Medulla oblongata (tissue), 1 donor: ENCODE data around the gene OXTR.

Experiments used
- DNase-seq: peaks from one replicate; pipeline ENCODE4 v3.0.0-alpha.2; 2015; ENCODE audit errors: extremely low spot score

OXTR gene

GRCh38 chr3:8769088-8769822, at the start of gene OXTR:
Gene OXTR, minus strand, starts transcription at chr3:8769613. Its CDS starts 1,426 bp downstream, at chr3:8768187.
- peak; percentile 76 for DNase-seq

GRCh38 chr3:8817486-8817885, 48.1 kb upstream of the OXTR start:
- no peak for DNase-seq

- no peak for DNase-seq
These were observed 46.7 kb upstream of the OXTR start for GRCh38 chr3:8816106-8816505.

GRCh38 chr3:8813411-8813810, 44.0 kb upstream of the OXTR start:
- no peak for DNase-seq

- no peak for DNase-seq
These were observed 41.1 kb upstream of the OXTR start for GRCh38 chr3:8810561-8810960.

- no peak for DNase-seq
These were observed 36.4 kb upstream of the OXTR start for GRCh38 chr3:8805774-8806173.

- no peak for DNase-seq
These were observed 32.8 kb upstream of the OXTR start for GRCh38 chr3:8802256-8802655.

GRCh38 chr3:8800016-8800415, 30.6 kb upstream of the OXTR start:
- DNase-seq: no peak

GRCh38 chr3:8794247-8794646, 24.8 kb upstream of the OXTR start:
- no peak for DNase-seq

GRCh38 chr3:8793242-8793641, 23.8 kb upstream of the OXTR start:
- DNase-seq: no peak

GRCh38 chr3:8790529-8790928, 21.1 kb upstream of the OXTR start:
- no peak for DNase-seq

GRCh38 chr3:8784676-8785435, 15.4 kb upstream of the OXTR start:
- peak; percentile 51 for DNase-seq

GRCh38 chr3:8780279-8780678, 10.9 kb upstream of the OXTR start:
- no peak for DNase-seq

GRCh38 chr3:8778475-8778874, 9.1 kb upstream of the OXTR start:
- DNase-seq: no peak

- DNase-seq: no peak
These were observed 8.5 kb upstream of the OXTR start for GRCh38 chr3:8777978-8778267.

- no peak for DNase-seq
These were observed 8.0 kb upstream of the OXTR start for GRCh38 chr3:8777201-8777977.

- no peak for DNase-seq
These were observed 7.0 kb upstream of the OXTR start for GRCh38 chr3:8776406-8776805.

GRCh38 chr3:8775602-8776001, 6.2 kb upstream of the OXTR start:
- DNase-seq: no peak

- no peak for DNase-seq
These were observed 5.8 kb upstream of the OXTR start for GRCh38 chr3:8775181-8775580.

- DNase-seq: peak; percentile 43
These were observed 4.6 kb upstream of the OXTR start for GRCh38 chr3:8773941-8774542.

GRCh38 chr3:8768364-8769087, 887 bp downstream of the OXTR start:
- DNase-seq: no peak
